Neural cell (in vitro differentiated cells): ENCODE data around the gene SGTA. TPM values are rescaled to one million over a fixed set of nuclear protein-coding genes. Genes with fewer than 3 reads are reported as not detected.

Experiments used
- H2AFZ ChIP-seq: fragments of 200-600, 300-800 bp; sonication (generic), shearing (Covaris generic); 2 replicates; pipeline ENCODE4 v1.6.0; 2014; ENCODE audit warnings: low read depth, mild to moderate bottlenecking, antibody characterized with exemption, low read length, moderate library complexity
- H3F3A ChIP-seq: fragments of 200-600 bp; shearing (Covaris generic); 2 replicates; pipeline ENCODE4 v1.6.1; 2016; ENCODE audit warnings: mild to moderate bottlenecking, moderate library complexity, mixed read lengths, antibody characterized with exemption, low read length; ENCODE audit not compliant: insufficient read depth, poor library complexity, severe bottlenecking
- H3K27ac ChIP-seq: fragments of 200-600, 300-800 bp; sonication (generic), shearing (Covaris generic); 2 replicates; pipeline ENCODE4 v1.5.1; 2014; ENCODE audit warnings: mild to moderate bottlenecking, low read length, moderate library complexity
- H3K27me3 ChIP-seq: fragments of 300-800, 200-600 bp; sonication (generic), shearing (Covaris generic); 2 replicates; pipeline ENCODE4 v1.6.0; 2014; ENCODE audit warnings: mild to moderate bottlenecking, low read depth, low read length, moderate library complexity; ENCODE audit not compliant: insufficient read depth
- H3K36me3 ChIP-seq: fragments of 300-800, 200-600 bp; sonication (generic), shearing (Covaris generic); 2 replicates; pipeline ENCODE4 v1.5.1; 2014; ENCODE audit warnings: mild to moderate bottlenecking, antibody characterized with exemption, low read length, moderate library complexity; ENCODE audit not compliant: insufficient read depth
- H3K4me2 ChIP-seq: fragments of 300-800, 200-600 bp; sonication (generic), shearing (Covaris generic); 2 replicates; pipeline ENCODE4 v1.6.0; 2014; ENCODE audit warnings: mild to moderate bottlenecking, low read length
- H3K4me3 ChIP-seq: fragments of 300-800, 200-600 bp; sonication (generic), shearing (Covaris generic); 2 replicates; pipeline ENCODE4 v1.5.1; 2014; ENCODE audit warnings: mild to moderate bottlenecking, low read length, moderate library complexity
- H3K79me2 ChIP-seq: fragments of 200-600 bp; shearing (Covaris generic); replicated peaks from 2 replicates; pipeline ENCODE4 v1.6.0; 2014; ENCODE audit warnings: mild to moderate bottlenecking, low read length, moderate library complexity; ENCODE audit not compliant: insufficient read depth
- H3K9ac ChIP-seq: fragments of 300-800, 200-600 bp; sonication (generic), shearing (Covaris generic); 2 replicates; pipeline ENCODE4 v1.6.1; 2016; ENCODE audit warnings: mild to moderate bottlenecking, low read length, mixed read lengths
- H3K9me2 ChIP-seq: fragments of 200-600 bp; shearing (Covaris generic); 2 replicates; pipeline ENCODE4 v1.6.1; 2016; ENCODE audit warnings: mild to moderate bottlenecking, low read length, mixed read lengths; ENCODE audit not compliant: insufficient read depth
- H3K9me3 ChIP-seq: fragments of 200-600, 300-800 bp; sonication (generic), shearing (Covaris generic); 2 replicates; pipeline ENCODE4 v1.6.1; 2016; ENCODE audit warnings: mild to moderate bottlenecking, mixed run types, low read length, moderate library complexity, mixed read lengths
- H4K20me1 ChIP-seq: fragments of 200-600 bp; shearing (Covaris generic); 2 replicates; pipeline ENCODE4 v1.6.1; 2016; ENCODE audit warnings: mild to moderate bottlenecking, mixed run types; ENCODE audit not compliant: insufficient read depth
- CTCF ChIP-seq: fragments of 450-650 bp; IDR thresholded peaks from 2 replicates; pipeline ENCODE4 v1.5.1; 2014; ENCODE audit warnings: antibody characterized with exemption, mild to moderate bottlenecking, moderate library complexity; ENCODE audit not compliant: poor library complexity, severe bottlenecking
- EP300 ChIP-seq: fragments of 450-650 bp; conservative IDR thresholded peaks from 2 replicates; pipeline ENCODE4 v1.6.1; 2014; ENCODE audit warnings: antibody characterized with exemption, mild to moderate bottlenecking, moderate library complexity; ENCODE audit not compliant: poor library complexity, severe bottlenecking
- EZH2 ChIP-seq: fragments of 200-600, 300-800 bp; shearing (Covaris generic), sonication (generic); IDR thresholded peaks from 2 replicates; pipeline ENCODE4 v1.6.1; 2014; ENCODE audit warnings: antibody characterized with exemption, low read length, borderline replicate concordance, mild to moderate bottlenecking; ENCODE audit not compliant: insufficient read depth, poor library complexity, severe bottlenecking
- MXI1 ChIP-seq: fragments of 450-650 bp; conservative IDR thresholded peaks from 2 replicates; pipeline ENCODE4 v1.6.1; 2014; ENCODE audit warnings: antibody characterized with exemption, mild to moderate bottlenecking; ENCODE audit not compliant: poor library complexity, severe bottlenecking
- POLR2AphosphoS5 ChIP-seq: IDR thresholded peaks from 2 replicates; pipeline ENCODE4 v1.6.1; 2012
- RAD21 ChIP-seq: fragments of 450-650 bp; conservative IDR thresholded peaks from 2 replicates; pipeline ENCODE4 v1.6.1; 2014; ENCODE audit warnings: antibody characterized with exemption, mild to moderate bottlenecking, moderate library complexity
- REST ChIP-seq: IDR thresholded peaks from 2 replicates; pipeline ENCODE4 v1.6.1; 2012; ENCODE audit warnings: borderline replicate concordance
- SMC3 ChIP-seq: fragments of 450-650 bp; conservative IDR thresholded peaks from 2 replicates; pipeline ENCODE4 v1.6.1; 2014; ENCODE audit warnings: antibody characterized with exemption, mild to moderate bottlenecking, moderate library complexity; ENCODE audit not compliant: poor library complexity
- TAF1 ChIP-seq: IDR thresholded peaks from 2 replicates; pipeline ENCODE4 v1.6.1; 2012; ENCODE audit warnings: low read depth
- polyA plus RNA-seq: library from polyadenylated mRNA; depleted of rRNA; stranded (reverse); fragments of >200 nt; gene quantifications from 2 replicates; pipeline ENCODE4 v1.2.3, GENCODE V29; 2014

Gene SGTA
- polyA plus RNA-seq, 1 donor from 2014 or later: 80.6 TPM

GRCh38 chr19:2799273-2800020 is 16.4 kb upstream of the SGTA start:
- no peaks in the 10 kb centered on the region for H3K27me3 ChIP-seq
- no peak overlapping the region for H2AFZ ChIP-seq
- H3F3A ChIP-seq: no peaks in the 10 kb centered on the region
- TF ChIP-seq POLR2AphosphoS5: no peak
- no peak for TF ChIP-seq TAF1
- no peak for TF ChIP-seq EP300
- TF ChIP-seq REST: no peak
- no peak for TF ChIP-seq RAD21
- no peak for TF ChIP-seq CTCF
- TF ChIP-seq SMC3: no peak
- TF ChIP-seq MXI1: no peak
- TF ChIP-seq EZH2: no peak
- no peak overlapping the region for H3K27ac ChIP-seq
- no peaks in the 10 kb centered on the region for H3K9me3 ChIP-seq
- H3K79me2 ChIP-seq: no peaks in the 10 kb centered on the region
- H3K9ac ChIP-seq: no peak overlapping the region
- no peaks in the 10 kb centered on the region for H3K36me3 ChIP-seq
- no peak overlapping the region for H3K4me3 ChIP-seq
- no peaks in the 10 kb centered on the region for H3K9me2 ChIP-seq
- no peaks in the 10 kb centered on the region for H4K20me1 ChIP-seq
- H3K4me2 ChIP-seq: no peak overlapping the region

- Histone ChIP-seq H3K27ac (no peak overlapping the region), H3K9me3 (no peaks in the 10 kb centered on the region), H3K9ac (no peak overlapping the region), H3K36me3 (no peaks in the 10 kb centered on the region), H3F3A (no peaks in the 10 kb centered on the region), H4K20me1 (no peaks in the 10 kb centered on the region), H3K79me2 (no peaks in the 10 kb centered on the region), H3K27me3 (no peaks in the 10 kb centered on the region), H3K4me2 (no peak overlapping the region), H3K4me3 (no peak overlapping the region), H2AFZ (no peak overlapping the region), H3K9me2 (no peaks in the 10 kb centered on the region)
- no peak for TF ChIP-seq TAF1
These were observed 15.7 kb upstream of the SGTA start for GRCh38 chr19:2798733-2799132.
